ENCODE measurements around the gene SPINK8.
A peak's percentile ranks its signal among the peaks of the same experiment; 100 is the strongest.

Gene SPINK8

GRCh38 chr3:48320996-48321395 lies 12.5 kb downstream of the SPINK8 start:
- no peak for DNase-seq

GRCh38 chr3:48318713-48319468 lies 14.6 kb downstream of the SPINK8 start:
- no peak for DNase-seq

- no peak for DNase-seq
Observed at GRCh38 chr3:48314542-48314941, 18.9 kb downstream of the SPINK8 start.

- DNase-seq: no peak
Observed at GRCh38 chr3:48306860-48307530, 26.5 kb downstream of the SPINK8 start.

GRCh38 chr3:48306290-48306689 lies 27.2 kb downstream of the SPINK8 start:
- DNase-seq: no peak

- no peak for DNase-seq
Observed at GRCh38 chr3:48305396-48305795, 28.1 kb downstream of the SPINK8 start.

- DNase-seq: no peak
Observed at GRCh38 chr3:48303021-48303420, 30.4 kb downstream of the SPINK8 start.

GRCh38 chr3:48301800-48302166 lies 31.7 kb downstream of the SPINK8 start:
- peak; percentile 24 for DNase-seq

- peak; percentile 95 for DNase-seq
Observed at GRCh38 chr3:48301020-48301799, 32.3 kb downstream of the SPINK8 start, which contains the start of gene NME6. Gene NME6 (minus strand): TSS chr3:48301367.

- peak; percentile 32 for DNase-seq
Observed at GRCh38 chr3:48299746-48300712, 33.4 kb downstream of the SPINK8 start.

- DNase-seq: no peak
Observed at GRCh38 chr3:48297111-48297810, 36.2 kb downstream of the SPINK8 start.

- no peak for DNase-seq
Observed at GRCh38 chr3:48296699-48297098, 36.8 kb downstream of the SPINK8 start.

- no peak for DNase-seq
Observed at GRCh38 chr3:48294611-48295263, 38.7 kb downstream of the SPINK8 start.

- no peak for DNase-seq
Observed at GRCh38 chr3:48289659-48290058, 43.8 kb downstream of the SPINK8 start.

GRCh38 chr3:48287034-48287433 lies 46.4 kb downstream of the SPINK8 start:
- DNase-seq: no peak

GRCh38 chr3:48286308-48286707 lies 47.2 kb downstream of the SPINK8 start:
- no peak for DNase-seq

GRCh38 chr3:48285675-48286074 lies 47.8 kb downstream of the SPINK8 start:
- no peak for DNase-seq

- no peak for DNase-seq
Observed at GRCh38 chr3:48285132-48285531, 48.3 kb downstream of the SPINK8 start.

- DNase-seq: no peak
Observed at GRCh38 chr3:48280881-48281280, 52.6 kb downstream of the SPINK8 start.

GRCh38 chr3:48278884-48279559 lies 54.4 kb downstream of the SPINK8 start:
- DNase-seq: no peak

Measured in stimulated activated CD4-positive, alpha-beta T cell treated with anti-CD3 and anti-CD28 coated beads, Interleukin-1b, Interleukin-23, amount 100 ng/mL, for 48 hours (primary cell).